Parietal lobe (tissue), 2 donors: Measurements from ENCODE around the gene SPINT1. TPM values are rescaled to one million over a fixed set of nuclear protein-coding genes. Genes with fewer than 3 reads are reported as not detected.

Experiments used
- small RNA-seq: library from RNA; depleted of rRNA; stranded (forward); fragments of <200 nt; gene quantifications from one replicate; pipeline ENCODE3, GENCODE V24; 2014; ENCODE audit warnings: low replicate concordance
- total RNA-seq: library from RNA; depleted of rRNA; stranded (reverse); fragments of >200 nt; gene quantifications from one replicate; pipeline ENCODE4 v1.2.3, GENCODE V29; 2014

Gene SPINT1, protein sequence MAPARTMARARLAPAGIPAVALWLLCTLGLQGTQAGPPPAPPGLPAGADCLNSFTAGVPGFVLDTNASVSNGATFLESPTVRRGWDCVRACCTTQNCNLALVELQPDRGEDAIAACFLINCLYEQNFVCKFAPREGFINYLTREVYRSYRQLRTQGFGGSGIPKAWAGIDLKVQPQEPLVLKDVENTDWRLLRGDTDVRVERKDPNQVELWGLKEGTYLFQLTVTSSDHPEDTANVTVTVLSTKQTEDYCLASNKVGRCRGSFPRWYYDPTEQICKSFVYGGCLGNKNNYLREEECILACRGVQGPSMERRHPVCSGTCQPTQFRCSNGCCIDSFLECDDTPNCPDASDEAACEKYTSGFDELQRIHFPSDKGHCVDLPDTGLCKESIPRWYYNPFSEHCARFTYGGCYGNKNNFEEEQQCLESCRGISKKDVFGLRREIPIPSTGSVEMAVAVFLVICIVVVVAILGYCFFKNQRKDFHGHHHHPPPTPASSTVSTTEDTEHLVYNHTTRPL
- total RNA-seq, result 2.5 TPM

DNA sequence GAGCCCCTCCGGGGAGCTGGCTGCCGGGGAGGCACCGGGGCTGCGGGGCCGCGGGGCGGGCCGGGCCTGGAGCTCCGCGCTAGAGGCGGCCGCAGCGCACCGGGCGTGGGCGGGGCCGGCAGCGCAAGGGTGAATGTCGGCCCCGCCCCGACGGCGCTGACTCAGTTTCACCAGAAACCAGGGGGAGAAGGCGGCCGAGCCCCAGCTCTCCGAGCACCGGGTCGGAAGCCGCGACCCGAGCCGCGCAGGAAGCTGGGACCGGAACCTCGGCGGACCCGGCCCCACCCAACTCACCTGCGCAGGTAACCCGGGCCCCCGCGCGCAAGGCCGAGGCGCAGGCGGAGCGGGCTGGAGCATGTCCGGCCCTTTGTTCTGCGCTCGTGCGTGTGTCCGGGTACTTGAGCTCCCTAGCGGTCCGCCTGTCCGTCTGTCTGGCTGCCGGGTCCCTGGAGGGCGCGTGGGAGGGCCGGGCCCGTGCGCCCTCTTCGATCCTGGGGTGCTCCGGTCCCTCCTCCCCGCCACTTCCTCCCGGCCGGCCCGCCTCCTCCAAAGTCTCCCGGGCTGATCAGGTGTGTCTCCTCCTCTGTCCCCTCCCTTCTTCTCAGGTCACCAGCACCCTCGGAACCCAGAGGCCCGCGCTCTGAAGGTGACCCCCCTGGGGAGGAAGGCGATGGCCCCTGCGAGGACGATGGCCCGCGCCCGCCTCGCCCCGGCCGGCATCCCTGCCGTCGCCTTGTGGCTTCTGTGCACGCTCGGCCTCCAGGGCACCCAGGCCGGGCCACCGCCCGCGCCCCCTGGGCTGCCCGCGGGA is at the start of gene SPINT1:
Gene SPINT1 (plus strand): TSS at position 164 of the 811 bp plus-strand sequence. CDS start 507 bp downstream, at position 671.

DNA sequence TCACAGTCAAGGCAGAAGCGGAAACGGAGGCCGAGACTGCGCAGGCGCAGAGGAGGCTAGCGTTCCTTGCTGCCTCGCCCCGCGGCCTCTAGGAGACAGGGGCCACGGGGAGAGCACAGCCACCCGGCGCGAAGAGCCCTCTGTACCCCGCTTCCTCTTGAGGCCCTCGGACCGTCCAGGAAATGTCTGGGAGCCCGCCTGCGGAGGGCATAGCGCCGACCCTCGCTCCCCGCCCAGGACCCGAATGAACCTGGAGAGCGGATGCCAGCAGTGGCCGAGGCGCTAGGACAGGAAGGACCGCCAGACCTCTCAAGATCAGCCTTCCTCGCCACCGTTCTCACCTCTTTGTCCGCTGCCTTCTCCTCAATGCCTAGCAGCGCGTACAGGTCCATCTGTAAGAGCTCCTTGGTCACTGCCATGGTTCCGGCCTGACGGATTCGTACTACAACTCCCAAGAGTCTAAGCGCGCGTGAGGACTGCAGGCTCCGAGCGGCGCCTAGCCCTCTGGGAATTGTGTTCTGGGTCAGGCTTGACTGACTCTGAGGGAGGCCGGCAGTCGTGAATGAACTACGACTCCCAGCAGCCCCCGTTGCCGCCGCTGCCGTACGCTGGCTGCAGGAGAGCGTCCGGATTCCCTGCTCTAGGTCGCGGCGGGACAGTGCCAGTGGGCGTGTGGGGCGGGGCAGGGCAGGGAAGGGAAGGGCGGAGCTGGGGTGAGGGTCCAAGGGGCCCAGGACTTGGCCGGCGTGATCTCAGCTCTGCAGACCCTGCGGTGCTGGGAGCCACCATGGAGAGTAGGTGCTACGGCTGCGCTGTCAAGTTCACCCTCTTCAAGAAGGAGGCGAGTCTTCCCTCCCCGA is 36.6 kb upstream of the SPINT1 start, which contains the start of the genes DNAJC17 and ZFYVE19:
Gene DNAJC17 (minus strand): TSS at position 446 of the 860 bp plus-strand sequence. CDS start 27 bp downstream, at position 419.
Gene ZFYVE19 (plus strand): TSS at position 62 of the 860 bp plus-strand sequence. CDS start 501 bp downstream, at position 563.

DNA sequence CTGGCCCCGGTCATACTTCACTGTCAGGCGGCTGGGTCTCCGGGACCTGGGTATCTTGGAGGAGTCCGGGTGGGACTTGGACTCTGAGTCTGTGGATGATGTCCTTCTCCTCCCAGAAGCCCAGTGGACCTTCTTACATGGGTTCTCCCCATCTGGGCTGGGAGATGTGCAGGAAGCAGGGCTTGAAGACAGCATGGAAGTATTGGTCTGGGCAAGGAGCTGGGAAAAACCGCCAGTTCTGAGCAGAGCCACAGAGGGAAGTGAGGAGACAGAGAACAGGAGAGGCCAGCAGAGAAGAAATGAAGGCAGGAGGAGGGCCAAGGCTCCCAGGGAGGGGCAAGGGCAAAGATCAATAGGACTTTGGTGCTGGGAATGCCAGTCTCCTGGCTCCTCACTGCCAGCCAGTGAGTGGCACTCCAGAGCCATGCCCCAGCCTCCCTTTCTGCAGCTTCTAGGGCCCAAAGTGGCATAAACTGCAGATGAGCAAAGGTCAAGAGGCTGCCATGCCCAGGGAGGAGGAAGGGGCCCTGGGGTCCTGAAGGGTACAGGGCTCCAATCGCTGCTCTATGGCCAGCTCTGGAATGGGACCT is 15.3 kb upstream of the SPINT1 start, which contains the start of gene PPP1R14D:
Gene PPP1R14D (minus strand): TSS at position 262 of the 590 bp plus-strand sequence. CDS start 67 bp downstream, at position 195.

DNA sequence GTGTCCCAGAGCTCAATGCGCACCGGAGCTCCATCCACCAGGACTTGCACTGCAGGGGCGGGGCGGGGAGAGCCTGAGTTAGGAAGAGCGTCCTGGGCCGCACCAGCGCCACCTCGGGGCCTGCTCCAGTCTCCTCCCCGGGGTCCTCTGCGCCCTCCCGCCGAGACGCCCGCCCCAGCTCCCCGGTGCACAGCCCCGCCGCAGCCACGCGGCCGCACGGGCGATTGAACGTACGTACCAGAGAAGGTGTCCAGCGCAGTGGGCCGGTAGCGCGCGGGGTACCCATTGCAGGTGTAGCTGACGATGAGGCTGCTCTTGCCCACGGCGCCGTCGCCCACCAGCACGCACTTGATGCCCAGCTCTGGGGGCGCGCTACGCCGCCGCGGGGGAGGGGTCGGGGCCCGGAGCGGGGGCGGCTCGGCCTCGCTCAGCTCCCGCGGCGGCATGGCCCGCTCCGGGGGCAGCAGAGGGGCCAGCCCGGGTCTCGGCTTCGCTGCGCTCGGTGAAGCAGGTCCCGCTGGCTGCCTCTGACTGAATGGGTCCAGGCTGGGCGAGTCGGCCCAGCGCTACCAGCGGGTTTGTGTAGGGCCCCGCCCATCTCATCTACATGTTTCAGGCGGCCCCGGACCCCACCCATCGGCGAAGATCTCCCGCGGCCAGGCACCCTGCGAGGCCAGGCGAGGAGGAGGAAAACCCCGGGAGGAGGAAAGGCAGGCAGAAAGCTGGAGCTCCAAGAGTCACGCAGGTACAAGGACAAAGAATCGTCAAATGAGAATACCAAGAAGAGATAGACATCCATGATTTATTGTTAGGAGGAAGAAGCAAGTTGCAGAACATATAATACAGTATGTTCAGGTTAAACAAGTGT is 30.1 kb downstream of the SPINT1 start, which contains the start of gene RHOV:
Gene RHOV (minus strand): TSS at position 541 of the 868 bp plus-strand sequence. CDS start 95 bp downstream, at position 446.

DNA sequence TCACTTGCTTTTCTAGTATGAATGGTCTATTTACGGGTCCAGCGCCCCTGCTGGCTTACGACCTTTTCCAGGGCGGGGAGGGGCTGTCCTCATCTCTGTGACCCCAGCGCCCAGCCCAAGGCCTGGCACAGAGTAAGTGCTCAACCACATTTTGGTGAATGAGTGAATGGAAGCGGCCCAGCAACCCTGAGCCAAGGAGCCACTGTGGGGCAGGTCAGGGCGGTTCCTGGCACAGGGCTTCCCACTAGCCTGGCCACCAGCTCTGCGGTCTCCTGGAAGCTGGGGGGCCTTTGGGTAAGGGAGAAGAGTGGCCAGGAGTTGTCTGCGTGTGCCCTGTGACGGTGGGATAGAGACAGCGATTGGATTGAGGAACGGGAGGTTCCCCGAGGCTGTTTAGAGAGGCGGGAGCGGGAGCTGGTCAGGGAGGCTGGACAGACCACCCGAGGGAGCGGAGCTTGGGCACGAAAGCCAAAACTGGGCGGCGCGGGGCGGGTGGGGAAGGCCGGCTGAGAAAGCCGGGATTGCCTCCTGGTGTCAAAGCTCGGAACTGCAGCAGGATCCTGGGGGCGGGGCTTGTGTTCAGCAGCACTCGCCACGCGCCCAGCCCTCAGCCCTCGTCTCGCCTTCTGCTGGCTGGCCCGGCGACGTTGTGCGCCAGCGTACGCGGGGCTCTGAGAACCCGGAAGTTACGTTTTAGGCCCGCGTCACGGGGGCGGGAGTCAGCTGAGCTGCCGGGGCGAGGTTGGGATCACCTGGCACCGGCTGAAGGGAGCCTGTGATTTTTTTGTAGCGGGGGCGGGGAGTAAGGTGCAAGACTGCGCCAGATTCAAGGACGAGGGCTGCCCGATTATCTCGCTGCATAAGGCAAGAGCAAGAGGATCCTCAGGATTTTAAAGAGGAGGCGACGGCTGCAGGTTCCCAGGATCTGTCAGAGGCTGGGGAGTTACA is 50.2 kb downstream of the SPINT1 start, which contains the start of gene VPS18:
Gene VPS18 (plus strand): TSS at position 718 of the 948 bp plus-strand sequence. CDS start 319 bp downstream, outside the sequence.

Small RNA genes within 50 kb of the gene (small RNA-seq; reads per million reads assigned to genes)
- not detected for gene AC025166.1

Other genes starting within 250 kb of the SPINT1 start
- 10.6 TPM for gene KNL1, start 249.8 kb upstream of the SPINT1 start, total RNA-seq
- gene RAD51, start 148.9 kb upstream of the SPINT1 start, total RNA-seq, result 1.9 TPM
- 20.7 TPM for gene RMDN3, start 88.8 kb upstream of the SPINT1 start, total RNA-seq
- 4.4 TPM for gene GCHFR, start 80.0 kb upstream of the SPINT1 start, total RNA-seq
- 0.31 TPM for gene C15orf62, start 74.1 kb upstream of the SPINT1 start, total RNA-seq
- gene ZFYVE19, start 37.0 kb upstream of the SPINT1 start, total RNA-seq, result 22.5 TPM
- 31.9 TPM for gene DNAJC17, start 36.6 kb upstream of the SPINT1 start, total RNA-seq
- gene PPP1R14D, start 15.3 kb upstream of the SPINT1 start, total RNA-seq, result not detected
- 8.1 TPM for gene RHOV, start 30.2 kb downstream of the SPINT1 start, total RNA-seq
- gene VPS18, start 50.4 kb downstream of the SPINT1 start, total RNA-seq, result 26.3 TPM
- gene DLL4, start 85.3 kb downstream of the SPINT1 start, total RNA-seq, result 6.3 TPM
- gene CHAC1, start 109.4 kb downstream of the SPINT1 start, total RNA-seq, result 4.4 TPM